Measurements from ENCODE around the gene LPCAT2. TPM values are rescaled to one million over a fixed set of nuclear protein-coding genes. Genes with fewer than 3 reads are reported as not detected.

LPCAT2 gene
- total and polyA plus RNA-seq, 4 donors = 0.96 to 4.2 (median 2.7) TPM

DNA sequence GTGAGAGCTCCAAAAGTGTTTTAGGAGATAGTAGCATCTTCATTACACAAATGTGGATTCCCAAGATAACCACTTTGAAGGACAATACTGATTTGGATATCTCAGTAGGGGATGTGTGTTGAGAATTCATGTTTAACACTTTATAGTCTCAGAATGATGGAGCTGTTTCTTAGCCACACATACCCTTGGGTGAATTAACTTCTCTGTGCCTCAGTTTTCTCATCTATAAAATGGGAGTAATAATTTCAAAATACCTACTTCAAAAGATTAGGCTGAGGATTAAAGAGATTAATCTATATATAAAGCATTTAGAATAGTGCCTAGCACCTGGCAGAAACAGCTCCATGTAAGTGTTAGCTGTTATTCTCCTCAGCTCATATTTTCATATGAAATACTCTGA lies 19.0 kb downstream of the LPCAT2 start:
- no peak for DNase-seq (ENCODE audit: low spot score)
- H3K4me3 ChIP-seq (ENCODE audit: low read depth in 1 of 3, low read length in 3 of 3) = no peak overlapping the region
- no peak overlapping the region for H3K27ac ChIP-seq (ENCODE audit: low read depth in 1 of 2, low read length in 2 of 2)
- H3K9me3 ChIP-seq (ENCODE audit: control insufficient read depth in 4 of 4, low read length in 3 of 4) = no peaks in the 10 kb centered on the region
- no peaks in the 10 kb centered on the region for H3K27me3 ChIP-seq (ENCODE audit: control insufficient read depth in 4 of 4, insufficient read depth in 4 of 4, low read length in 3 of 4)
- H3K4me1 ChIP-seq (ENCODE audit: control insufficient read depth in 4 of 4, insufficient read depth in 4 of 4, low read length in 3 of 4) = no peaks in the 10 kb centered on the region
- peaks cover 0 to 2% (median 0%) of the 10 kb centered on the region in 4 donors for H3K36me3 ChIP-seq (ENCODE audit: control insufficient read depth in 4 of 4, insufficient read depth in 3 of 4, low read depth in 1 of 4, low read length in 3 of 4)
- TF ChIP-seq HNF4A (conservative IDR thresholded peaks at IDR 0.05) (no peak), NR2F2 (IDR thresholded peaks at IDR 0.05) (no peak), GABPA (IDR thresholded peaks at IDR 0.05 in 1 of 2, conservative IDR thresholded peaks at IDR 0.05 in 1 of 2) (no peak), RAD21 (IDR thresholded peaks at IDR 0.05) (no peak), RXRA (IDR thresholded peaks at IDR 0.05) (no peak), FOXA2 (IDR thresholded peaks at IDR 0.05) (no peak), YY1 (IDR thresholded peaks at IDR 0.05) (no peak), HNF4G (IDR thresholded peaks at IDR 0.05) (no peak), TAF1 (conservative IDR thresholded peaks at IDR 0.05) (no peak)
- TF ChIP-seq, protein P1, sequence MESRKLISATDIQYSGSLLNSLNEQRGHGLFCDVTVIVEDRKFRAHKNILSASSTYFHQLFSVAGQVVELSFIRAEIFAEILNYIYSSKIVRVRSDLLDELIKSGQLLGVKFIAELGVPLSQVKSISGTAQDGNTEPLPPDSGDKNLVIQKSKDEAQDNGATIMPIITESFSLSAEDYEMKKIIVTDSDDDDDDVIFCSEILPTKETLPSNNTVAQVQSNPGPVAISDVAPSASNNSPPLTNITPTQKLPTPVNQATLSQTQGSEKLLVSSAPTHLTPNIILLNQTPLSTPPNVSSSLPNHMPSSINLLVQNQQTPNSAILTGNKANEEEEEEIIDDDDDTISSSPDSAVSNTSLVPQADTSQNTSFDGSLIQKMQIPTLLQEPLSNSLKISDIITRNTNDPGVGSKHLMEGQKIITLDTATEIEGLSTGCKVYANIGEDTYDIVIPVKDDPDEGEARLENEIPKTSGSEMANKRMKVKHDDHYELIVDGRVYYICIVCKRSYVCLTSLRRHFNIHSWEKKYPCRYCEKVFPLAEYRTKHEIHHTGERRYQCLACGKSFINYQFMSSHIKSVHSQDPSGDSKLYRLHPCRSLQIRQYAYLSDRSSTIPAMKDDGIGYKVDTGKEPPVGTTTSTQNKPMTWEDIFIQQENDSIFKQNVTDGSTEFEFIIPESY (IDR thresholded peaks at IDR 0.05) = no peak
- TF ChIP-seq, protein P2, sequence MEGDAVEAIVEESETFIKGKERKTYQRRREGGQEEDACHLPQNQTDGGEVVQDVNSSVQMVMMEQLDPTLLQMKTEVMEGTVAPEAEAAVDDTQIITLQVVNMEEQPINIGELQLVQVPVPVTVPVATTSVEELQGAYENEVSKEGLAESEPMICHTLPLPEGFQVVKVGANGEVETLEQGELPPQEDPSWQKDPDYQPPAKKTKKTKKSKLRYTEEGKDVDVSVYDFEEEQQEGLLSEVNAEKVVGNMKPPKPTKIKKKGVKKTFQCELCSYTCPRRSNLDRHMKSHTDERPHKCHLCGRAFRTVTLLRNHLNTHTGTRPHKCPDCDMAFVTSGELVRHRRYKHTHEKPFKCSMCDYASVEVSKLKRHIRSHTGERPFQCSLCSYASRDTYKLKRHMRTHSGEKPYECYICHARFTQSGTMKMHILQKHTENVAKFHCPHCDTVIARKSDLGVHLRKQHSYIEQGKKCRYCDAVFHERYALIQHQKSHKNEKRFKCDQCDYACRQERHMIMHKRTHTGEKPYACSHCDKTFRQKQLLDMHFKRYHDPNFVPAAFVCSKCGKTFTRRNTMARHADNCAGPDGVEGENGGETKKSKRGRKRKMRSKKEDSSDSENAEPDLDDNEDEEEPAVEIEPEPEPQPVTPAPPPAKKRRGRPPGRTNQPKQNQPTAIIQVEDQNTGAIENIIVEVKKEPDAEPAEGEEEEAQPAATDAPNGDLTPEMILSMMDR (IDR thresholded peaks at IDR 0.05; ENCODE audit: low read depth, low read length, missing input control) = no peak
- TF ChIP-seq, protein P3, sequence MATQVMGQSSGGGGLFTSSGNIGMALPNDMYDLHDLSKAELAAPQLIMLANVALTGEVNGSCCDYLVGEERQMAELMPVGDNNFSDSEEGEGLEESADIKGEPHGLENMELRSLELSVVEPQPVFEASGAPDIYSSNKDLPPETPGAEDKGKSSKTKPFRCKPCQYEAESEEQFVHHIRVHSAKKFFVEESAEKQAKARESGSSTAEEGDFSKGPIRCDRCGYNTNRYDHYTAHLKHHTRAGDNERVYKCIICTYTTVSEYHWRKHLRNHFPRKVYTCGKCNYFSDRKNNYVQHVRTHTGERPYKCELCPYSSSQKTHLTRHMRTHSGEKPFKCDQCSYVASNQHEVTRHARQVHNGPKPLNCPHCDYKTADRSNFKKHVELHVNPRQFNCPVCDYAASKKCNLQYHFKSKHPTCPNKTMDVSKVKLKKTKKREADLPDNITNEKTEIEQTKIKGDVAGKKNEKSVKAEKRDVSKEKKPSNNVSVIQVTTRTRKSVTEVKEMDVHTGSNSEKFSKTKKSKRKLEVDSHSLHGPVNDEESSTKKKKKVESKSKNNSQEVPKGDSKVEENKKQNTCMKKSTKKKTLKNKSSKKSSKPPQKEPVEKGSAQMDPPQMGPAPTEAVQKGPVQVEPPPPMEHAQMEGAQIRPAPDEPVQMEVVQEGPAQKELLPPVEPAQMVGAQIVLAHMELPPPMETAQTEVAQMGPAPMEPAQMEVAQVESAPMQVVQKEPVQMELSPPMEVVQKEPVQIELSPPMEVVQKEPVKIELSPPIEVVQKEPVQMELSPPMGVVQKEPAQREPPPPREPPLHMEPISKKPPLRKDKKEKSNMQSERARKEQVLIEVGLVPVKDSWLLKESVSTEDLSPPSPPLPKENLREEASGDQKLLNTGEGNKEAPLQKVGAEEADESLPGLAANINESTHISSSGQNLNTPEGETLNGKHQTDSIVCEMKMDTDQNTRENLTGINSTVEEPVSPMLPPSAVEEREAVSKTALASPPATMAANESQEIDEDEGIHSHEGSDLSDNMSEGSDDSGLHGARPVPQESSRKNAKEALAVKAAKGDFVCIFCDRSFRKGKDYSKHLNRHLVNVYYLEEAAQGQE (IDR thresholded peaks at IDR 0.05) = no peak
- H3K9ac ChIP-seq (ENCODE audit: low read depth in 1 of 2, low read length in 2 of 2) = no peak overlapping the region

DNA sequence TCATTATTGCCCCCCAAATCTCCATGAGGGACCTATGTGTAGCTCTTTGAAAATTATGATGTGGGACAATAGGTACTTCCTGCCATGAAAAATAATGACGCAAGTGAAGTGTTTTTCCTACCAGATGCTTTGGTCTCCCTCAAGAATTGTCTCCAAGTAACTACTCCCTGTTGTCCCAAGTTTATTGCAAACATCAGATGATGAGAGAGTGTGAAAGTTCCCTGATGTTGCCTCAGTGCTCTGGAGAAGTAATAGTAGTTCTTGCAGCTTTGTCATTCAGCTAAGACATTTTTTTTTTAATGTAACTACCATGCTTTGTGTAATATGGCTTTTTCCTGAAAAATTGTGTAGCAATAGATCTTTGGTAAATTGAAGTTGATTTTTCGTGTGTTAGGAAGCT lies 20.1 kb downstream of the LPCAT2 start:
- no peak for DNase-seq (ENCODE audit: low spot score)

More for the DNA sequence above, 20.1 kb downstream of the LPCAT2 start:
- Histone ChIP-seq H3K4me3 (ENCODE audit: low read depth in 1 of 3, low read length in 3 of 3) (no peak overlapping the region), H3K36me3 (ENCODE audit: control insufficient read depth in 4 of 4, insufficient read depth in 3 of 4, low read depth in 1 of 4, low read length in 3 of 4) (peaks cover 0 to 2% (median 0%) of the 10 kb centered on the region in 4 donors), H3K27me3 (ENCODE audit: control insufficient read depth in 4 of 4, insufficient read depth in 4 of 4, low read length in 3 of 4) (no peaks in the 10 kb centered on the region), H3K9ac (ENCODE audit: low read depth in 1 of 2, low read length in 2 of 2) (no peak overlapping the region), H3K4me1 (ENCODE audit: control insufficient read depth in 4 of 4, insufficient read depth in 4 of 4, low read length in 3 of 4) (no peaks in the 10 kb centered on the region), H3K27ac (ENCODE audit: low read depth in 1 of 2, low read length in 2 of 2) (no peak overlapping the region), H3K9me3 (ENCODE audit: control insufficient read depth in 4 of 4, low read length in 3 of 4) (no peaks in the 10 kb centered on the region)
- TF ChIP-seq, protein P3 (IDR thresholded peaks at IDR 0.05) = no peak
- TF ChIP-seq YY1 (IDR thresholded peaks at IDR 0.05) (no peak), RAD21 (IDR thresholded peaks at IDR 0.05) (no peak), FOXA1 (IDR thresholded peaks at IDR 0.05) (no peak)
- TF ChIP-seq, protein P4, sequence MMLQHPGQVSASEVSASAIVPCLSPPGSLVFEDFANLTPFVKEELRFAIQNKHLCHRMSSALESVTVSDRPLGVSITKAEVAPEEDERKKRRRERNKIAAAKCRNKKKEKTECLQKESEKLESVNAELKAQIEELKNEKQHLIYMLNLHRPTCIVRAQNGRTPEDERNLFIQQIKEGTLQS (IDR thresholded peaks at IDR 0.05) = no peak
- WGBS = 75% methylated on average over 2 of the region's 2 CpGs

Data from liver (tissue), 9 donors.